Measurements from ENCODE around the gene PDCD1LG2. TPM values are rescaled to one million over a fixed set of nuclear protein-coding genes. Genes with fewer than 3 reads are reported as not detected.
A peak's percentile ranks its signal among the peaks of the same experiment; 100 is the strongest.
"Not testable (repeated sequence)": the region's sequence is repeated elsewhere in the genome, so short reads cannot be mapped to it uniquely, and the experiment has no call there.

Gene PDCD1LG2
- total RNA-seq, 1 donor from 2014 or later = 3.3 TPM

- intact Hi-C loops (cut with DNase I) = no loop called here
- DNase-seq (ENCODE audit: missing footprints) = no peak
- no peak for ATAC-seq
Observed at GRCh38 chr9:5492965-5493678, 17.2 kb upstream of the PDCD1LG2 start.

GRCh38 chr9:5493679-5494511 is 16.4 kb upstream of the PDCD1LG2 start:
- ATAC-seq (peak; percentile 57), DNase-seq (ENCODE audit: missing footprints) (peak; percentile 70)
- intact Hi-C loops (cut with DNase I) = no loop called here

GRCh38 chr9:5494765-5495164 is 15.6 kb upstream of the PDCD1LG2 start:
- ATAC-seq; DNase-seq (ENCODE audit: missing footprints); intact Hi-C loops (cut with DNase I): not testable (repeated sequence)

- no peak for ATAC-seq
- intact Hi-C loops (cut with DNase I) = no loop called here
- DNase-seq (ENCODE audit: missing footprints) = no peak
Observed at GRCh38 chr9:5499157-5499556, 11.2 kb upstream of the PDCD1LG2 start.

GRCh38 chr9:5499889-5500398 is 10.4 kb upstream of the PDCD1LG2 start:
- no peak for DNase-seq (ENCODE audit: missing footprints)

GRCh38 chr9:5500441-5501235 is 9.7 kb upstream of the PDCD1LG2 start:
- ATAC-seq = peak; percentile 88
- intact Hi-C loops (cut with DNase I) = loop anchor here (1.0 to 5.0 kb wide), 2 partner anchors 50 to 87 kb away; partner anchors contain the start of gene CD274
- DNase-seq (ENCODE audit: missing footprints) = peak; percentile 77

More at GRCh38 chr9:5499889-5500398, 10.4 kb upstream of the PDCD1LG2 start:
- intact Hi-C loops (cut with DNase I) = loop anchor here (1.0 to 5.0 kb wide), 2 partner anchors 50 to 87 kb away; partner anchors contain the start of gene CD274
- peak; percentile 32 for ATAC-seq

GRCh38 chr9:5502553-5502952 is 7.8 kb upstream of the PDCD1LG2 start:
- ATAC-seq (peak; percentile 11), DNase-seq (ENCODE audit: missing footprints) (no peak)
- intact Hi-C loops (cut with DNase I) = loop anchor here (5.0 kb wide), 1 partner anchor 85 kb away; no protein-coding TSS in a partner anchor

- DNase-seq (ENCODE audit: missing footprints) (no peak), ATAC-seq (peak; percentile 54)
- intact Hi-C loops (cut with DNase I) = no loop called here
Observed at GRCh38 chr9:5509573-5509972, 758 bp upstream of the PDCD1LG2 start.

GRCh38 chr9:5510989-5511388 is 658 bp downstream of the PDCD1LG2 start:
- ATAC-seq = no peak
- no peak for DNase-seq (ENCODE audit: missing footprints)
- intact Hi-C loops (cut with DNase I) = no loop called here

GRCh38 chr9:5511476-5511875 is 1.1 kb downstream of the PDCD1LG2 start:
- ATAC-seq (peak; percentile 28), DNase-seq (ENCODE audit: missing footprints) (no peak)
- intact Hi-C loops (cut with DNase I) = no loop called here

- no peak for ATAC-seq
- DNase-seq (ENCODE audit: missing footprints) = no peak
- intact Hi-C loops (cut with DNase I) = no loop called here
Observed at GRCh38 chr9:5511935-5512580, 1.7 kb downstream of the PDCD1LG2 start.

GRCh38 chr9:5512658-5513452 is 2.5 kb downstream of the PDCD1LG2 start:
- no peak for DNase-seq (ENCODE audit: missing footprints)
- ATAC-seq = peak; percentile 69
- intact Hi-C loops (cut with DNase I) = no loop called here

GRCh38 chr9:5513966-5514616 is 3.8 kb downstream of the PDCD1LG2 start:
- intact Hi-C loops (cut with DNase I) = no loop called here
- ATAC-seq = no peak

GRCh38 chr9:5514617-5515260 is 4.4 kb downstream of the PDCD1LG2 start:
- intact Hi-C loops (cut with DNase I) = loop anchor here (5.0 kb wide), 1 partner anchor 48 kb away; no protein-coding TSS in a partner anchor
- ATAC-seq = no peak
- DNase-seq (ENCODE audit: missing footprints) = no peak

More at GRCh38 chr9:5513966-5514616, 3.8 kb downstream of the PDCD1LG2 start:
- no peak for DNase-seq (ENCODE audit: missing footprints)

GRCh38 chr9:5515261-5515650 is 4.9 kb downstream of the PDCD1LG2 start:
- intact Hi-C loops (cut with DNase I) = loop anchor here (5.0 kb wide), 1 partner anchor 47 kb away; no protein-coding TSS in a partner anchor
- no peak for ATAC-seq

GRCh38 chr9:5516453-5517220 is 6.3 kb downstream of the PDCD1LG2 start:
- ATAC-seq (no peak), DNase-seq (ENCODE audit: missing footprints) (no peak)
- intact Hi-C loops (cut with DNase I) = loop anchor here (5.0 kb wide), 1 partner anchor 46 kb away; no protein-coding TSS in a partner anchor

More at GRCh38 chr9:5515261-5515650, 4.9 kb downstream of the PDCD1LG2 start:
- DNase-seq (ENCODE audit: missing footprints) = no peak
